H1 (cell line): Measurements from ENCODE around the gene ZBTB47. TPM values are rescaled to one million over a fixed set of nuclear protein-coding genes. Genes with fewer than 3 reads are reported as not detected.

Experiments
- CTCF ChIA-PET: fragments of 300-600 bp; sonication (Branson Sonifier 250); formaldehyde crosslinking; loops from one replicate; lab custom pipeline; 2021; ENCODE audit not compliant: partially characterized antibody; lab: Charles Lee
- POLR2A ChIA-PET: fragments of 300-600 bp; sonication (Branson Sonifier 250); formaldehyde crosslinking; loops from one replicate; lab custom pipeline; 2021; ENCODE audit warnings: inconsistent platforms; ENCODE audit not compliant: partially characterized antibody; lab: Charles Lee
- DNase-seq, 2 experiments: peaks; one replicate each; pipeline versions ENCODE4 v3.0.0 to v3.0.0-alpha.2; 2010 to 2022; ENCODE audit warnings: low spot score in 2 of 2, low read depth in 1 of 2, mixed read lengths in 1 of 2
- FAIRE-seq: peaks from 2 replicates; lab custom pipeline; 2011; peaks lifted over from hg19 to GRCh38; lab: Jason Lieb, UNC
- H2AFZ ChIP-seq: 2 replicates; pipeline ENCODE4 v1.8.1; 2012; ENCODE audit warnings: low read length, inconsistent platforms
- H2AK5ac ChIP-seq: 2 replicates; pipeline ENCODE4 v1.6.1; 2013; ENCODE audit warnings: low read depth, low read length
- H2BK120ac ChIP-seq: replicated peaks from 2 replicates; pipeline ENCODE3; 2013; ENCODE audit warnings: low read depth, low read length, inconsistent platforms
- H2BK12ac ChIP-seq: 2 replicates; pipeline ENCODE4 v1.6.1; 2013; ENCODE audit warnings: low read depth, low read length
- H2BK15ac ChIP-seq: 2 replicates; pipeline ENCODE4 v1.6.1; 2013; ENCODE audit warnings: low read length
- H2BK20ac ChIP-seq: 2 replicates; pipeline ENCODE4 v1.6.1; 2013; ENCODE audit warnings: low read length
- H2BK5ac ChIP-seq: 2 replicates; pipeline ENCODE4 v1.6.1; 2013; ENCODE audit warnings: low read depth, low read length
- H3K14ac ChIP-seq: 2 replicates; pipeline ENCODE4 v1.6.1; 2013; ENCODE audit warnings: inconsistent platforms; ENCODE audit not compliant: insufficient read length
- H3K18ac ChIP-seq: 2 replicates; pipeline ENCODE4 v1.6.1; 2013; ENCODE audit warnings: low read length; ENCODE audit errors: extremely low read depth
- H3K23ac ChIP-seq: 2 replicates; pipeline ENCODE4 v1.6.1; 2013; ENCODE audit warnings: inconsistent platforms; ENCODE audit not compliant: insufficient read length
- H3K23me2 ChIP-seq: 2 replicates; pipeline ENCODE4 v1.6.1; 2013; ENCODE audit warnings: low read depth, low read length
- H3K27ac ChIP-seq: 2 replicates; pipeline ENCODE4 v1.6.1; 2011; ENCODE audit warnings: low read depth, low read length, inconsistent platforms
- H3K27me3 ChIP-seq, 4 experiments: replicated peaks in 1 of 4; 1 replicate in 1 of 4; 2 replicates in 3 of 4; pipeline versions ENCODE4 v1.6.1 to v1.8.1; 2011 to 2013; ENCODE audit warnings: low read length in 3 of 4, mild to moderate bottlenecking in 3 of 4, inconsistent platforms in 2 of 4, mixed read lengths in 2 of 4, moderate library complexity in 1 of 4; ENCODE audit not compliant: control insufficient read depth in 3 of 4, insufficient read depth in 3 of 4; ENCODE audit errors: extremely low read depth in 1 of 4
- H3K36me3 ChIP-seq, 4 experiments: 2 replicates each; pipeline versions ENCODE4 v1.6.1 to v1.8.1; 2011 to 2013; ENCODE audit warnings: mild to moderate bottlenecking in 4 of 4, low read length in 3 of 4, moderate library complexity in 2 of 4, control low read depth in 1 of 4, inconsistent platforms in 1 of 4; ENCODE audit not compliant: insufficient read depth in 4 of 4, control insufficient read depth in 2 of 4
- H3K4ac ChIP-seq: replicated peaks from 2 replicates; pipeline ENCODE3; 2013; ENCODE audit warnings: low read length, low read depth, mixed read lengths, inconsistent platforms; ENCODE audit not compliant: insufficient read length
- H3K4me1 ChIP-seq, 4 experiments: replicated peaks in 1 of 4; 1 replicate in 1 of 4; 2 replicates in 3 of 4; pipeline versions ENCODE4 v1.6.1 to v1.8.1; 2011 to 2013; ENCODE audit warnings: low read length in 3 of 4, inconsistent platforms in 2 of 4, mixed read lengths in 1 of 4; ENCODE audit not compliant: insufficient read depth in 4 of 4, control insufficient read depth in 3 of 4
- H3K4me2 ChIP-seq, 2 experiments: 2 replicates each; pipeline versions ENCODE4 v1.6.1 to v1.8.1; 2011 to 2013; ENCODE audit warnings: low read depth in 2 of 2, low read length in 2 of 2, control low read depth in 1 of 2, inconsistent platforms in 1 of 2, mild to moderate bottlenecking in 1 of 2; ENCODE audit not compliant: insufficient read depth in 1 of 2
- H3K4me3 ChIP-seq, 4 experiments: fragments of 200-600, 300-600 bp in 1 of 4; sonication (generic), shearing (Covaris generic), sonication (Bioruptor Twin) in 1 of 4; 2 replicates each; pipeline versions ENCODE4 v1.5.1 to v1.8.1; 2011 to 2016; ENCODE audit warnings: low read length in 4 of 4, low read depth in 3 of 4, control low read depth in 2 of 4, inconsistent platforms in 2 of 4, mild to moderate bottlenecking in 2 of 4, mixed read lengths in 1 of 4, moderate library complexity in 1 of 4; ENCODE audit not compliant: insufficient read depth in 2 of 4; ENCODE audit errors: extremely low read depth in 1 of 4
- H3K56ac ChIP-seq: replicated peaks from 2 replicates; pipeline ENCODE3; 2013; ENCODE audit warnings: low read depth, mild to moderate bottlenecking, mixed read lengths, low read length, inconsistent platforms; ENCODE audit not compliant: insufficient read length
- H3K79me1 ChIP-seq: 2 replicates; pipeline ENCODE4 v1.6.1; 2013; ENCODE audit warnings: low read depth, low read length, control low read depth
- H3K79me2 ChIP-seq, 2 experiments: 2 replicates each; pipeline versions ENCODE4 v1.6.1 to v1.8.1; 2012 to 2013; ENCODE audit warnings: low read length in 2 of 2, mild to moderate bottlenecking in 2 of 2, inconsistent platforms in 1 of 2; ENCODE audit not compliant: insufficient read depth in 2 of 2, control insufficient read depth in 1 of 2
- H3K9ac ChIP-seq, 4 experiments: replicated peaks in 1 of 4; 1 replicate in 1 of 4; 2 replicates in 3 of 4; pipeline versions ENCODE4 v1.6.1 to v1.8.1; 2011 to 2013; ENCODE audit warnings: low read depth in 3 of 4, low read length in 3 of 4, control low read depth in 2 of 4, mild to moderate bottlenecking in 2 of 4, moderate library complexity in 2 of 4, inconsistent platforms in 1 of 4; ENCODE audit errors: extremely low read depth in 1 of 4
- H3K9me3 ChIP-seq, 2 experiments: 2 replicates each; pipeline versions ENCODE4 v1.6.1 to v1.8.1; 2012 to 2013; ENCODE audit warnings: mild to moderate bottlenecking in 2 of 2, moderate library complexity in 2 of 2, control low read depth in 1 of 2, inconsistent platforms in 1 of 2, low read depth in 1 of 2, low read length in 1 of 2, mixed read lengths in 1 of 2; ENCODE audit not compliant: insufficient read depth in 2 of 2
- H4K20me1 ChIP-seq, 2 experiments: replicated peaks in 1 of 2; 2 replicates each; pipeline versions ENCODE3 to v1.8.1; 2011 to 2013; ENCODE audit warnings: inconsistent platforms in 2 of 2, low read length in 2 of 2, mild to moderate bottlenecking in 1 of 2; ENCODE audit not compliant: insufficient read depth in 2 of 2, control insufficient read depth in 1 of 2
- H4K5ac ChIP-seq: 2 replicates; pipeline ENCODE4 v1.6.1; 2013; ENCODE audit warnings: low read length, low read depth, mixed read lengths, inconsistent platforms; ENCODE audit not compliant: insufficient read length
- H4K8ac ChIP-seq: 2 replicates; pipeline ENCODE4 v1.8.0; 2013; ENCODE audit warnings: mild to moderate bottlenecking, moderate library complexity, low read length, inconsistent platforms; ENCODE audit not compliant: insufficient read depth; ENCODE audit errors: extremely low read depth
- H4K91ac ChIP-seq: replicated peaks from 2 replicates; pipeline ENCODE3; 2013; ENCODE audit warnings: low read length, mixed read lengths, inconsistent platforms; ENCODE audit not compliant: insufficient read length
- BACH1 ChIP-seq: IDR thresholded peaks from 2 replicates; pipeline ENCODE4 v1.6.1; 2012; ENCODE audit warnings: low read length, improper control_type of control experiment
- EP300 ChIP-seq, 2 experiments: IDR thresholded peaks; 1 replicate in 1 of 2; 2 replicates in 1 of 2; pipeline ENCODE4 v1.6.1; 2011 to 2012; ENCODE audit warnings: low read depth in 2 of 2, low read length in 2 of 2, mild to moderate bottlenecking in 2 of 2, borderline replicate concordance in 1 of 2, inconsistent platforms in 1 of 2, moderate library complexity in 1 of 2
- JUN ChIP-seq: IDR thresholded peaks from 2 replicates; pipeline ENCODE4 v1.6.1; 2011; ENCODE audit warnings: low read depth, mild to moderate bottlenecking, improper control_type of control experiment, low read length
- RAD21 ChIP-seq, 2 experiments: IDR thresholded peaks in 1 of 2; conservative IDR thresholded peaks in 1 of 2; 2 replicates each; pipeline ENCODE4 v1.6.1; 2011; ENCODE audit warnings: low read depth in 2 of 2, low read length in 2 of 2, improper control_type of control experiment in 1 of 2, inconsistent platforms in 1 of 2, mild to moderate bottlenecking in 1 of 2, moderate library complexity in 1 of 2
- SAP30 ChIP-seq: fragments of 300-600 bp; sonication (generic); IDR thresholded peaks from 2 replicates; pipeline ENCODE4 v1.7.1; 2012; ENCODE audit warnings: low read length, moderate library complexity, mild to moderate bottlenecking, inconsistent platforms; ENCODE audit not compliant: insufficient read depth, insufficient replicate concordance
- SIRT6 ChIP-seq: IDR thresholded peaks from one replicate; pipeline ENCODE4 v1.7.1; 2012; ENCODE audit warnings: low read length, inconsistent platforms
- SUZ12 ChIP-seq: fragments of 200-600 bp; sonication (generic); IDR thresholded peaks from 2 replicates; pipeline ENCODE4 v1.6.1; 2012; ENCODE audit warnings: mild to moderate bottlenecking, inconsistent platforms, low read length, moderate library complexity, mixed read lengths
- WGBS, 2 experiments: shearing (Covaris generic) in 1 of 2; methylation state at CpG; one replicate each; pipeline versions ENCODE4 v1.1.6 to v1.1.7; 2013 to 2015; ENCODE audit warnings: low lambda C conversion rate in 2 of 2, mixed read lengths in 2 of 2, inconsistent platforms in 1 of 2, low coverage in 1 of 2, missing lambda C conversion rate in 1 of 2; ENCODE audit not compliant: insufficient replicate concordance in 2 of 2, insufficient coverage in 1 of 2, insufficient read length in 1 of 2; ENCODE audit errors: extremely low coverage in 1 of 2, missing lambda C conversion rate in 1 of 2; 5-methylcytosine and 5-hydroxymethylcytosine counted together
- polyA plus RNA-seq, 7 experiments: library from polyadenylated mRNA; depleted of rRNA in 3 of 7; stranded (reverse) in 5 of 7; unstranded in 2 of 7; fragments of >200 nt in 5 of 7; fragments of 200-250 nt in 2 of 7; gene quantifications; 1 replicate in 5 of 7; 2 replicates in 1 of 7; 4 replicates in 1 of 7; pipeline versions ENCODE4 v1.2.1 to v1.2.3, GENCODE V29; 2011 to 2013; ENCODE audit warnings: missing spikeins in 2 of 7, mixed read lengths in 2 of 7
- total RNA-seq: library from RNA; stranded (reverse); fragmentation: NEBNext Ultra II Directional; extraction: Animal tissue kit (Norgen Biotek cat#: 25700); gene quantifications from 2 replicates; pipeline ENCODE4 v1.2.1, GENCODE V29; 2021
- TF ChIP-seq, protein P1 (sequence below): IDR thresholded peaks from 2 replicates; pipeline ENCODE4 v1.6.1; 2012; ENCODE audit warnings: inconsistent platforms

The ZBTB47 gene
- total and polyA plus RNA-seq, 2 of the 8 experiments (the other 6 are each of a cell fraction or from before 2014, with no cell fraction given), result 2.8 to 4.1 TPM

DNA sequence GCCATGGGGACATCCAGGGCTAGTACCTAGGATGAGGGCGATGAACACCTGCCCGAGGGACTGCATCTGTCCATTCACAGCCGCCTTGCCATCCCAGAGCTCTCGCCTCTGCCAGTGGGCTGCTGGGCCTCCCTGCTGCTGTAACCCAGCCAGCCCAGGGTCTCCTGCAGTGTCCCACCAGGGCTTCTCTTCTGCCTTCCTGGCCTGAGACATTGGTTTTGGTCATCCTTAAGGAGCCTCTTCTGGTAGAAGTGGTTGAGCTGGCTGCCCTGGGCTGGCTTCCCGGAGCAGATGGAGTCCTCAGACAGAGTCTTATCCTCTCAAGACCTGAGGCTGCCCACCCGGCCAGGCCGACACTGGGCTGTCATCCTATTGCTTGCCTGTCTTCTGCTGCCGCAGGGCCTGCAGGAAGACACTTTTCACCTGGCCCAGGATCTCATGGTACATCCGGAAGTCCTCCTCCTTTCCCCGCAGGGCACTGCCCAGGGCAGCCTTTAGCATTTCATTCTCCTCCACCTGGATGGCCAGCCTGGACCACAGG lies 55.2 kb downstream of the ZBTB47 start:
- Histone ChIP-seq H3K4me3 (no peak overlapping the region), H2AFZ (no peak overlapping the region), H3K18ac (no peak overlapping the region), H4K20me1 (no peaks in the 10 kb centered on the region), H3K23ac (no peak overlapping the region), H4K8ac (no peak overlapping the region), H3K4me1 (no peaks in the 10 kb centered on the region; a peak in 2 of 7 replicates), H3K56ac (no peak overlapping the region), H3K4ac (no peak overlapping the region), H2BK12ac (no peak overlapping the region), H3K79me2 (no peaks in the 10 kb centered on the region), H3K9me3 (no peaks in the 10 kb centered on the region), H4K91ac (no peak overlapping the region), H3K27ac (no peak overlapping the region), H3K79me1 (no peaks in the 10 kb centered on the region), H3K36me3 (no peaks in the 10 kb centered on the region), H3K4me2 (no peak overlapping the region), H3K9ac (no peak overlapping the region), H2BK20ac (no peak overlapping the region), H3K14ac (no peak overlapping the region), H3K27me3 (no peaks in the 10 kb centered on the region; a peak in 1 of 7 replicates), H2AK5ac (no peak overlapping the region), H2BK5ac (no peak overlapping the region), H4K5ac (no peak overlapping the region), H2BK120ac (no peak overlapping the region), H3K23me2 (no peaks in the 10 kb centered on the region), H2BK15ac (no peak overlapping the region)
- TF ChIP-seq SAP30 (no peak), BACH1 (no peak), JUN (no peak), RAD21 (IDR thresholded peaks at IDR 0.05 in 1 of 2, conservative IDR thresholded peaks at IDR 0.05 in 1 of 2; ENCODE audit: low read depth in 2 of 2, low read length in 2 of 2) (no peak), SIRT6 (no peak), EP300 (IDR thresholded peaks at IDR 0.05; ENCODE audit: borderline replicate concordance in 1 of 2, low read depth in 2 of 2, low read length in 2 of 2) (no peak), SUZ12 (no peak)
- TF ChIP-seq, protein P1, sequence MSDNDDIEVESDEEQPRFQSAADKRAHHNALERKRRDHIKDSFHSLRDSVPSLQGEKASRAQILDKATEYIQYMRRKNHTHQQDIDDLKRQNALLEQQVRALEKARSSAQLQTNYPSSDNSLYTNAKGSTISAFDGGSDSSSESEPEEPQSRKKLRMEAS, result no peak
- POLR2A ChIA-PET, result no interaction called here
- 86% methylated on average over 10 of the region's 10 CpGs; no CpG with 5 or more reads in 1 of the 2 experiments for WGBS, 2 experiments
- DNase-seq (no peak), FAIRE-seq (no peak)
- CTCF ChIA-PET, result interaction anchor here (1.1 to 11.4 kb wide), 2 partner anchors 36 to 38 kb away, joined by 3 to 53 read pairs; no protein-coding TSS in a partner anchor
